GM18499 (cell line): ENCODE measurements around the gene IZUMO1R.
"Not testable (repeated sequence)": the region's sequence is repeated elsewhere in the genome, so short reads cannot be mapped to it uniquely, and the experiment has no call there.

ENCODE experiments used
- ATAC-seq: cut with Tn5 transposase; IDR thresholded peaks from one replicate; pipeline ENCODE4 v1.9.1; 2021; ENCODE audit warnings: moderate number of reproducible peaks; ENCODE audit not compliant: insufficient read depth, unreplicated experiment

IZUMO1R gene

DNA sequence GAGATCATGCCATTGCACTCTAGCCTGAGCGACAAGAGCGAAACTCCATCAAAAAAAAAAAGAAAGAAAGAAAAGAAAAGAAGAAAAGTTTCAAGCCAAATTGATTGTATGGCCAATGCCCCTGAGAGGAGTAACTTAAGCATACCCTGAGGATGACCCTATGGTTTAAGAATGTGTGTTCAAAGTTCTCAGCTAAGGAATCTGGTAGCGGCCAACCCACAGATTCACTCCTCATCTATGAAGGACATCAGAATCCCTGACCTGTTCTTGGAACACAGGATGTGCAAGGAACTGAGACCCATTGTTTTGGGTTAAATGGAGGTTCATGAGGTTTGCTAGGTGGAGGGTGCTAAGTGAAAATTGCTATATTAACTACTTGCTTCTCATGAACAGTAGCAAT, 18.1 kb downstream of the IZUMO1R start:
- no peak for ATAC-seq

DNA sequence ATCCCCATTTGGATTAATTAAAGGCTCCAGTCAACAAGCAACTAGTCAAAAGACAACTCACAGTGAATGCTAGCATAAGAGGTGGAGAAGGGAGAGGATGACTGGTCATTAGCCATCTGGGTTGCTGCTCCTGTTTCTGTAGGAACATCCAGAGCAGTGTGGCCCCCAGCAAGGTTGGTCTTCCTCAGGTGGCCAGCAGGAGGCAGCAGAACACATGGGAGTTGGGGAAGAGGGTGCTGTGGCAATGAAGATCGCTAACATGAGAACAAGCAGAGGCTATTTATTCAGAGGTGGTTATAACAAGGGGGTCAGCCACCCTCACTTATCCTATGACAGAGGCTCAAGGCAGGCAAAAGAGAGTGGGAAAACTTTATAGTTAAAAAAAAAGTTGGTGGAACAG, 21.3 kb downstream of the IZUMO1R start:
- no peak for ATAC-seq

DNA sequence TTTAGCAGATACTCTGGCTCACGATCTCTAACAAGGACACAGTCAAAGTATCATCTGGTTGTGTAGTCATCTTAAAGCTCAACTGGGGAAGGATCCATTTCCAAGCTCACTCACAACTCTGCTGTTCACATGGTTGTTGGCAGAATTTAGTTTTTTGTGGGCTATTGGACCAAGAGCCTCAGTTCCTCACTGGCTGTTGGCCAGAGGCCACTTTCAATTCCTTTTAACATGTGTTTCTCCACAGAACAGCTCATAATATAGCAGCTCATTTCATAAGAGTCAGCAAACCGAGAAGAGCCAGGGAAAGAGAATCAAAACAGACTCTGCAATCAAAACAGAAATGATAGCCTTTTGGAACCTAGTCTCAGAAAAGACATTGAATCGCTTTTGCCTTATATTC, 22.6 kb downstream of the IZUMO1R start:
- no peak for ATAC-seq

DNA sequence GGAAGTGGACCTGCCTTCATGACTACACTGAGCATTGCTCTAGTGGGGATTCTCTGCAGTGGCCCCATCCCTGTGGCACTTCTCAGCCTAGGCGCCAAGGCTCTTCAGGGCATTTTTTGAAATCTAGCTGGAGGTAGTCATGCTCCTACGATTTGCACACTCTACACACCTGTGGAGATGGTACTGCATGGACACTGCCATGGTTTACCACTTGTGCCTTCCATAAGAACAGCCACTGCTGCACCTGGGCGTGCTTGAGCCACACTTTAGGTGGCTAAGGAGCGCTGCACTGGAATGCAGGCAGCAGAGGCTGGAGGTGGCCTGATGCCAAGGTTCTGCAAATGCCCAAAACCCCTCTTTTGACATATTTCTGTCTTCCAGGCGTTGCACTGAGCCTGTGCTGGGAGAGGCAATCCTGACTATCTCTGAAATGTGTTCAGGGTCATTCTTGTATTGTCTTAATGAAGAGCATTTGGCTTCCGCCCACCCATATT, 24.3 kb downstream of the IZUMO1R start:
- ATAC-seq = no peak

DNA sequence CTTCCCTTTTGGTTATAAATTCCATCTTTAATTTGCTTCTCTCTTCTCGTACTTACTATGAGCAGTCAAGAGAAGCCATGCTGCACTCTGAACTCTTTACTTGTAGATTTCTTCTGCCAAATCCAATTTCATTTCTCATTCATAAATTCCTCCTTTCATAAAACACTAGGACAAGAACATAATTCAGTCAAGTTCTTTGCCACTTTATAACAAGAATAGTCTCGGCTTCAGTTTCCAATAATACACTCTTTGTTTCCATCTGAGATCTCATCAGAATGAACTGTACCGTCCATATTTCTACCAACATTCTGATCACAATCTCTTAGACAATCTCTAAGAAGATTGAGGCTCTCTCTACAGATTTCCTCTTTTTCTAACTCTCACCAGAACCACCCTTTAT, 25.1 kb downstream of the IZUMO1R start:
- no peak for ATAC-seq

DNA sequence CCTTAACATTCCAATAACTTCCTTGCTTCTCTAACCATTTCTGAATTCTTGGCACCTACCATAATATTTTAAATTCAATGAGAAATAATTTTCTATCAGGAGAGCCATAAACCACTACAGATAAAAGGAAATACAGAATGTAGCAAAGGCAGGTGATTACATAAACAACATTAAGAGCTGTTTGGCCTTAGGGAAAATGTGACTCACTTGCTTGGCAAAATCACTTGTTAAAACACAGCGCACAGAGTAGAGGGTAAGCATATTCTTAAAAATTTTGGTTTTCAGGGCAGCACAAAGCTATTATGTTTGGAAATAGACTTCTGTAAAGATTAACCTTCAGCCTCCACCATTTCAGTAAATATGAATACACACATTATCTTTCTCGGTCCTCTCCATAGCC, 26.4 kb downstream of the IZUMO1R start:
- ATAC-seq = no peak

DNA sequence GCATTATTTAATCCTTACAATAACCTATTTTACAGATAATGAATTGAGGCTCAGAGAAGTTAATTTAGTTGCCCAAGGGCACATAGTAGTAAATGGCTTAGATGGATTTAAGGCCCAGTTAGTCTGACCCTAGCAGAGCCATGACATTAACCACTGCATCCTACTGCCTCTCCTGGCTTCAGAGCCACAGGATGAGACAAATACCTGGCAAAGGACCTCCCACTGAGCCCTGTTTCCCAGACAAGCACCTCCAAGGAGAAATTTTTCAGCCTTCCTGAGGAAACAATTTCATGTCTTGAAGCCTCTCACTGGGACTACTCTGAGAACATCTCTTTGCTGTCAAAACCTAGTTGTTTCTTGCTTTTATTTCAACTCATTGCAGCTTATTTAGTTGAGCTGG, 28.4 kb downstream of the IZUMO1R start:
- no peak for ATAC-seq

DNA sequence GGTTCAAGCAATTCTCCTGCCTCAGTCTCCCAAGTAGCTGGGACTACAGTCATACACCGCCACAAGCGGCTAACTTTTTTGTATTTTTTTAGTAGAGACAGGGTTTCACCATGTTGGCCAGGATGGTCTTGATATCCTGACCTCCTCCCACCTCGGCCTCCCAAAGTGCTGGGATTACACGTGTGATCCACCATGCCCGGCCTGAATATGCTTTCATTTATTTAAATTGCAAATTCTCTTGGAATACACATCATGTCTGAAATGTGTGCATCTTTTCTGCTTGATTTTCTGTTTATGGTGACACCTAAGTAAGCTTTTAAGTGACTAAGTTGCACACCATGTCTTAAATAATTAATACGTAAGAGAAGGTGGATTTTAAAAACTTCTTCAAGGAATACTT, 31.7 kb downstream of the IZUMO1R start:
- no peak for ATAC-seq

DNA sequence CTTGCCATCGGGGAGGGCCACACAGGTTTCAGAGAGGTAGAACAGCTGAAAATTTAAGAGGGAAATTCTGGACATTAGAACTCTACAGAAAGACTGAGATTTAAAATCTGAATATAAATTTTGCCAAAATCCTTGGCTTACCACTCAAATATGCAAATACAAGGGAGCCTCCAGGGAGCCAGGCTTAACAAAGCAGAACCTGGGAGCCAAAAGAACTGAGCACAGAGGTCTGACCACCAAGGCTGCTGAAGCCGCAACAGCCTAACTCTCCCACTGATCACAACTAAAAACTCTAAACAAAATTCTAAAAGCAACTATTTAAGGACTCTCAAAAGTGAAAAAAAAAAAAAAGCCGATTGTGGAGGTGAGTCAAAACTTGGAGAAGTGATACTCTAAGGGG, 34.3 kb downstream of the IZUMO1R start:
- no peak for ATAC-seq

DNA sequence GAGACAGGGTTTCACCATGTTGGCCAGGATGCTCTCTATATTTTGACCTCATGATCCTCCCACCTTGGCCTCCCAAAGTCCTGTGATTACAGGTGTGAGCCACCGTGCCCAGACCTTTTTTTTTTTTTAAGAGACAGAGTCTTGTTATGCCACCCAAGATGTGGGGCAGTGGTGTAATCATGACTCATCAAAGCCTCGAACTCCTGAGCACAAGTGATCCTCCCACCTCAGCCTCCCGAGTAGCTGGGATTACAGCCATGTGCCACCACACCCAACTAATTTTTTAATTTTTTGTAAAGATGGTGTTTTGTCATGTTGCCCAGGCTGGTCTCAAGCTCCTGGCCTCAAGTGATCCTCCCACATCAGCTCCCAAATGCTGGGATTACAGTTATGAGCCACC, 37.9 kb downstream of the IZUMO1R start:
- ATAC-seq = no peak

DNA sequence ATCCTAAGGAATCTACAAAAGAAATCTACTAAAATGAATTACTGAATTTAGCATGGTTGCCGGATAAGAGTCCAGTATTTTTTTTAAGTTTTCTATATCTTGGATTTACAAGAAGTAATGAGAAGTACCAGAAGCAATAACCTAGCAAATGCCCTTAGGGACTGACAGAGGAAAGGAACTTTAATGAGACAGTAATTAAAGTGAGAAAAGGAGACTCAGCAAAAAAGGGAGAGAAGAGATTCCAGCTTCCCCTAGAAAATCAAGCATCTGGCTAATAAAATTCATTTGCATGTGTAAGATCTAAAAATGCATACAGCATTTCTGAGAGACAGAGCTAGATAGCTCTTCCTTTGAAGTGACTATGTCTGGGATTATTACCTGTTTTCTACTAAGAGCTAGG, 39.1 kb downstream of the IZUMO1R start:
- no peak for ATAC-seq

DNA sequence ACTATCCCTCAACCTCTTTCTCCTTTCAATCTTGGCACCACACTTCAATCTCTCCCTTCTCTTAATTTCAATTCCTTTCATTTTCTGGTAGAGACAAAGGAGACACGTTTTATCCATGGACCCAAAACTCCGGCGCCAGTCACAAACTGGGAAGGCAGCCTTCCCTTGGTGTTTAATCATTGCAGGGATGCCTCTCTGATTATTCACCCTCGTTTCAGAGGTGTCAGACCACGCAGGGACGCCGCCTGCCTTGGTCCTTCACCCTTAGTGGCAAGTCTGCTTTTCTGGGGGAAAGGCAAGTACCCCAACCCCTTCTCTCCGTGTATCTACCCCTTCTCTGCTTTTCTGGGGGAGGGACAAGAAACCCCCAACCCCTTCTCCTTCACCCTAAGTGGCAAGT, 41.9 kb downstream of the IZUMO1R start:
- ATAC-seq = not testable (repeated sequence)

DNA sequence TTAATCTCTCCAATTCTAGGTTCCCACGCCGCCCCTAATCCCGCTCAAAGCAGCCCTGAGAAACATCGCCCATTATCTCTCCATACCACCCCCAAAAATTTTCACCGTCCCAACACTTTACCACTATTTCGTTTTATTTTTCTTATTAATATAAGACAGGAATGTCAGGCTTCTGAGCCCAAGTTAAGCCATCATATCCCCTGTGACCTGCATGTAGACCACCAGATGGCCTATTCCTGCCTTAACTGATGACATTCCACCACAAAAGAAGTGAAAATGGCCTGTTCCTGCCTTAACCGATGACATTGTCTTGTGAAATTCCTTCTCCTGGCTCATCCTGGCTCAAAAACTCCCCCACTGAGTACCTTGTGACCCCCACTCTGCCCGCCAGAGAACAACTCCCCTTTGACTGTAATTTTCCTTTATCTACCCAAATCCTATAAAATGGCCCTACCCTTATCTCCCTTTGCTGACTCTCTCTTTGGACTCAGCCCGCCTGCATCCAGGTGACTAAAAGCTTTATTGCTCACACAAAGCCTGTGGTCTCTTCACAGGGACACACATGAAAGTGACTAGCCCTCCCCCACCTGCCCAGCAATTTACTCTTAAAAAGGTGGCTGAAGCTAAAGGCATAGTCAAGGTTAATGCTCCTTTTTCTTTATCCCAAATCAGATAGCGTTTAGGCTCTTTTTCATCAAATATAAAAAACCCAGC, 46.6 kb downstream of the IZUMO1R start:
- not testable (repeated sequence) for ATAC-seq
